HEK293 (cell line): ENCODE data around the gene ANTXRL.
"Not testable (repeated sequence)": the region's sequence is repeated elsewhere in the genome, so short reads cannot be mapped to it uniquely, and the experiment has no call there.

ENCODE experiments used
- CTCF ChIA-PET: fragments of 350-600 bp; formaldehyde crosslinking; extraction: SDS; loops from one replicate; lab custom pipeline; 2021; ENCODE audit warnings: antibody characterized with exemption; lab: Yijun Ruan, JAX
- POLR2A ChIA-PET: fragments of 300-600 bp; formaldehyde crosslinking; extraction: SDS; loops from one replicate; lab custom pipeline; 2020; ENCODE audit warnings: antibody characterized with exemption, inconsistent platforms; lab: Yijun Ruan, JAX
- H3K27ac ChIP-seq: fragments of 200-500 bp; sonication (Bioruptor generic); 2 replicates; pipeline ENCODE4 v1.5.1; 2014; ENCODE audit warnings: low read depth, low read length, control low read depth, inconsistent platforms; ENCODE audit errors: extremely low read depth
- H3K36me3 ChIP-seq, 2 experiments: fragments of 200-500 bp in 1 of 2; sonication (Bioruptor generic) in 1 of 2; 1 replicate in 1 of 2; 2 replicates in 1 of 2; pipeline ENCODE4 v1.5.1; 2014 to 2017; ENCODE audit warnings: inconsistent platforms in 2 of 2, low read length in 2 of 2; ENCODE audit not compliant: control insufficient read depth in 2 of 2, insufficient read depth in 1 of 2
- H3K4me1 ChIP-seq: fragments of 200-500 bp; sonication (Bioruptor generic); 2 replicates; pipeline ENCODE4 v1.5.1; 2014; ENCODE audit warnings: mild to moderate bottlenecking, low read length, inconsistent platforms; ENCODE audit not compliant: control insufficient read depth, insufficient read depth
- H3K4me3 ChIP-seq: 2 replicates; pipeline ENCODE4 v1.5.1; 2011; ENCODE audit warnings: low read depth, mild to moderate bottlenecking, control low read depth, low read length, moderate library complexity
- H3K9me3 ChIP-seq: fragments of 200-500 bp; sonication (Bioruptor generic); 2 replicates; pipeline ENCODE4 v1.5.1; 2014; ENCODE audit warnings: low read depth, low read length, inconsistent platforms; ENCODE audit not compliant: control insufficient read depth, insufficient read depth
- BCL11A ChIP-seq: fragments of 450-650 bp; formaldehyde crosslinking; IDR thresholded peaks from 2 replicates; pipeline ENCODE4 v1.5.1; 2016; ENCODE audit warnings: low read depth, missing biosample characterization, missing genetic modification characterization
- HOXC10 ChIP-seq: sonication (generic); formaldehyde crosslinking; IDR thresholded peaks from 2 replicates; pipeline ENCODE4 v1.8.1; 2023; ENCODE audit warnings: mild to moderate bottlenecking, missing genetic modification reagents
- KLF9 ChIP-seq: fragments of 450-650 bp; formaldehyde crosslinking; IDR thresholded peaks from 2 replicates; pipeline ENCODE4 v1.5.1; 2016; ENCODE audit warnings: missing biosample characterization, missing genetic modification characterization, low read depth
- PRDM1 ChIP-seq: fragments of 450-650 bp; formaldehyde crosslinking; IDR thresholded peaks from 2 replicates; pipeline ENCODE4; 2016; ENCODE audit warnings: missing biosample characterization, missing genetic modification characterization
- ZNF157 ChIP-seq: fragments of 450-650 bp; formaldehyde crosslinking; IDR thresholded peaks from 2 replicates; pipeline ENCODE4 v1.5.1; 2016; ENCODE audit warnings: missing biosample characterization, missing genetic modification characterization
- ZNF248 ChIP-seq: fragments of 450-650 bp; formaldehyde crosslinking; IDR thresholded peaks from 2 replicates; pipeline ENCODE4 v1.5.1; 2017; ENCODE audit warnings: missing biosample characterization, missing genetic modification characterization
- ZNF529 ChIP-seq: fragments of 450-650 bp; formaldehyde crosslinking; IDR thresholded peaks from 2 replicates; pipeline ENCODE4 v1.5.1; 2017; ENCODE audit warnings: missing genetic modification characterization, missing biosample characterization; ENCODE audit not compliant: insufficient replicate concordance
- ZNF530 ChIP-seq: fragments of 450-650 bp; formaldehyde crosslinking; IDR thresholded peaks from 2 replicates; pipeline ENCODE4 v1.5.1; 2016; ENCODE audit warnings: low read depth, missing biosample characterization, missing genetic modification characterization
- ZNF626 ChIP-seq: fragments of 450-650 bp; sonication (Bioruptor Pico); formaldehyde crosslinking; IDR thresholded peaks from 2 replicates; pipeline ENCODE4 v1.5.1; 2018; ENCODE audit warnings: missing biosample characterization, missing genetic modification characterization, inconsistent platforms
- ZNF654 ChIP-seq: fragments of 450-650 bp; formaldehyde crosslinking; IDR thresholded peaks from 2 replicates; pipeline ENCODE4 v1.5.1; 2016; ENCODE audit warnings: low read depth, missing biosample characterization, missing genetic modification characterization
- ZNF768 ChIP-seq: fragments of 450-650 bp; formaldehyde crosslinking; IDR thresholded peaks from 2 replicates; pipeline ENCODE4 v1.5.1; 2018; ENCODE audit warnings: missing biosample characterization, mild to moderate bottlenecking, missing genetic modification characterization
- ZNF776 ChIP-seq: fragments of 450-650 bp; formaldehyde crosslinking; IDR thresholded peaks from 2 replicates; pipeline ENCODE4 v1.5.0; 2017; ENCODE audit warnings: missing biosample characterization, missing genetic modification characterization, borderline replicate concordance
- ZNF843 ChIP-seq: fragments of 450-650 bp; formaldehyde crosslinking; IDR thresholded peaks from 2 replicates; pipeline ENCODE4 v1.5.1; 2016; ENCODE audit warnings: missing biosample characterization, missing genetic modification characterization
- ZXDB ChIP-seq: fragments of 450-650 bp; formaldehyde crosslinking; IDR thresholded peaks from 2 replicates; pipeline ENCODE4 v1.5.1; 2016; ENCODE audit warnings: missing biosample characterization, missing genetic modification characterization
- TF ChIP-seq, protein P1 (sequence below): fragments of 450-650 bp; formaldehyde crosslinking; IDR thresholded peaks from 2 replicates; pipeline ENCODE4 v1.5.1; 2016; ENCODE audit warnings: missing biosample characterization, missing genetic modification characterization
- TF ChIP-seq, protein P2 (sequence below): fragments of 450-650 bp; formaldehyde crosslinking; IDR thresholded peaks from 2 replicates; pipeline ENCODE4 v1.5.1; 2017; ENCODE audit warnings: missing biosample characterization, mild to moderate bottlenecking, missing genetic modification characterization, moderate library complexity
- TF ChIP-seq, protein P3 (sequence below): fragments of 450-650 bp; formaldehyde crosslinking; IDR thresholded peaks from 2 replicates; pipeline ENCODE4 v1.5.1; 2016; ENCODE audit warnings: missing biosample characterization, missing genetic modification characterization
- TF ChIP-seq, protein P4 (sequence below): fragments of 450-650 bp; formaldehyde crosslinking; IDR thresholded peaks from 2 replicates; pipeline ENCODE4 v1.5.1; 2017; ENCODE audit warnings: missing biosample characterization, missing genetic modification characterization

ANTXRL gene

DNA sequence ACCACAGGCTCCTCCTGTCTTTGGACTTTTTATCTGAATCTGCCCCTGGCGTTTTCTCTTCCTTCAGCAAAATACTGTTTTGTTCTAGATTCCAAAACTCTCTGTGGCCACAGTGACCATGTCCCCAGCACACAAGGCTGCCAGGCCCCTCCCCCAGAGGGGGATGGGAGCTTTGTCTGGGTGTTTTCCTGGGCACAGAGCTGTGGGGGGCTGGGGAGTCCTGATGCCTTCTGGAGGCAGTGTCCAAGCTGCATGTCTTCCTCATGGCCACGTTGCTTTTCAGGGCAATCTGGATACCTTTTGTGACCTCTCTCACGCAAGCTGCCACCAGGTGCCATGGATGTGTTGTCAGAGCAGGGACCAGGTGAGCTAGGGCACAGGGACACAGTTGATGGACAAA lies 26.2 kb downstream of the ANTXRL start:
- ChIA-PET POLR2A (no interaction called here), CTCF (no interaction called here)
- H3K4me3 ChIP-seq, result no peak overlapping the region
- H3K4me1 ChIP-seq, result no peaks in the 10 kb centered on the region
- H3K36me3 ChIP-seq, result no peaks in the 10 kb centered on the region
- no peaks in the 10 kb centered on the region for H3K9me3 ChIP-seq
- TF ChIP-seq KLF9 (tag by site-specific recombination) (no peak), ZNF768 (tag by site-specific recombination) (no peak), PRDM1 (tag by site-specific recombination) (no peak)
- H3K27ac ChIP-seq, result no peak overlapping the region

DNA sequence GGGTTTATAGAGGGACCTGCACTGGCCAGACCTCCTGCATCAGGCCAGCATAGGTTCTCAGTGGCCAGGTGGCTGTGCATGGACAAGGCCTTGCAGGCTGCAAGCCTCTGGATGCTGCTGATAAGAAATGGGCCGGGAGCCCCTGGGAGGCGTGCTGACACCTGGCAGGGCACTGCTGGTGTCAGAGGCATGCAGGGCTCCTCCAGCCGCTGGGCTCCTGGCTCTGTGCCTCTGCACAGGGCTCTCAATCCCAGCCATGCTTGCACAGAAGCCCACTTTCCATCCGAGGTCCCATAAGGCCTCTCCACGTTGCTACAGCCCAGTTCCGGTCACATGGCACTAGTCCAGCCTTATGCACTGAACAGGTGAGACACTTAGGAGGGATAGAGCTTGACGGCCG lies 27.3 kb downstream of the ANTXRL start:
- no peak for TF ChIP-seq ZNF157 (tag by site-specific recombination)
- no peak for TF ChIP-seq BCL11A
- TF ChIP-seq ZNF626 (tag by site-specific recombination), result no peak
- TF ChIP-seq ZNF654, result no peak
- no peak for TF ChIP-seq KLF9 (tag by site-specific recombination)
- no peak for TF ChIP-seq ZNF248 (tag by site-specific recombination)
- TF ChIP-seq ZNF776, result no peak
- no peak for TF ChIP-seq HOXC10
- TF ChIP-seq, all 188 proteins: peak for 0
- POLR2A ChIA-PET, result no interaction called here
- Histone ChIP-seq H3K27ac (no peak overlapping the region), H3K4me3 (no peak overlapping the region), H3K4me1 (no peaks in the 10 kb centered on the region), H3K9me3 (no peaks in the 10 kb centered on the region), H3K36me3 (no peaks in the 10 kb centered on the region)
- CTCF ChIA-PET, result no interaction called here

DNA sequence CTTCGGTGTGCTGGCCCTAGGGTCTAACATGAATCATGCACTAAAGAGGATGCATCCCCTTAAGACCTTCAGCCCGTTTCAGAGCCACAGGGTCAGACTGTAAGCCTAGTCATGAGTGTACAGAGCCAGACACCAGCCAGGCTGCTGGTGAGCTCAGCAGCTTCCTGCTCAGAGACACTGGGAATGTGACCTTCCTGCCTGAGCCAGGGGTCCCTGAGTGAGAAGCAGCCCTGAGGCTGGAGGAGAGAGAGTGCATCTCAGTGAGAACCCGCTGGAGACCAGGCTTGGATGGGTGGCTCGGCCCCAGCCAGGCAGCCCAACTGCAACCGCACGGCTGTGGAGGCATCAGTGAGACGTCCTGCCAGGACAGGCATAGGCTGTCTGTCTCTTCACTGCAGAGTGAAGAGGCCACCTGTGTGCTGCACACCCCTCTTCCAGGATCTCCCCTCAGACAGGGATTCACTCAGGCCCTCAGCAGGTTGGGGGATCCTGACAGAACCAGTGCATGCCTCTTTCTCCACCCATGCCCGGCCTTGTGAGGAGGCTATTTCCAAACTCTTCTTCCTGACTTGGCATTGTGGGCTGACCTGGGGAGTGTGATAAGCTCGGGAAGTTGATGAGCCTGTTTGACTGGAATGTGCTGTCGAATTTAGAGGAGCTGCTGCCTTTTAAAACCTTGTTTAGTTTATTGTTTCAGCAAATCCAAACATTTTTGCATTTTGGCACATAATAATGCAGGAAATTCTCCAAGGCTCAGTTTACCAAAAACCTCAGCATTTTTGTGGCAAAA lies 28.5 kb downstream of the ANTXRL start:
- POLR2A ChIA-PET, H3K4me1 ChIP-seq, H3K4me3 ChIP-seq, H3K27ac ChIP-seq, H3K36me3 ChIP-seq, CTCF ChIA-PET, H3K9me3 ChIP-seq: not testable (repeated sequence)

DNA sequence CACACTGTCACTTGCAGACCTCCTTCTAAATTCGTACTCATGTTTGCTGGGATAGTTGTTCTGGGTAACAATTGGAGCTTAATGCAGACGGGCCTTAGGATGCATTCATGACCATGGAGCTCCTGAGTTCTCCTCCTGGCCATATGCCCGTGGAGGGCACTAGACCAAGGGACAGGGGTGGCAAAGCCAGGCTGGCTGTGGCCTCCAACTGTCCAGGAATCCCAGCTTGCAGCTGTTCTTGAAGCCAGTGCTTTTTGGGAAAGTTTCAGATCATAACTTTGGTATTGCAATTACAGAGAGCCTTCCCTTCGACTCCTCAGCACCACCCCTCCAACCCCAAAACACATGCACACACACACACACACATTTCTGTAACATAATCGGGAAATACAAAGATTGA lies 30.6 kb downstream of the ANTXRL start:
- H3K36me3 ChIP-seq, result no peaks in the 10 kb centered on the region
- no peaks in the 10 kb centered on the region for H3K4me1 ChIP-seq
- no peaks in the 10 kb centered on the region for H3K9me3 ChIP-seq
- H3K4me3 ChIP-seq, result no peak overlapping the region
- POLR2A ChIA-PET, result no interaction called here
- H3K27ac ChIP-seq, result no peak overlapping the region
- CTCF ChIA-PET, result interaction anchor here (1.3 kb wide), 1 partner anchor 88 kb away, joined by 3 read pairs; no protein-coding TSS in a partner anchor
- no peak for TF ChIP-seq ZNF843
- TF ChIP-seq, protein P1, sequence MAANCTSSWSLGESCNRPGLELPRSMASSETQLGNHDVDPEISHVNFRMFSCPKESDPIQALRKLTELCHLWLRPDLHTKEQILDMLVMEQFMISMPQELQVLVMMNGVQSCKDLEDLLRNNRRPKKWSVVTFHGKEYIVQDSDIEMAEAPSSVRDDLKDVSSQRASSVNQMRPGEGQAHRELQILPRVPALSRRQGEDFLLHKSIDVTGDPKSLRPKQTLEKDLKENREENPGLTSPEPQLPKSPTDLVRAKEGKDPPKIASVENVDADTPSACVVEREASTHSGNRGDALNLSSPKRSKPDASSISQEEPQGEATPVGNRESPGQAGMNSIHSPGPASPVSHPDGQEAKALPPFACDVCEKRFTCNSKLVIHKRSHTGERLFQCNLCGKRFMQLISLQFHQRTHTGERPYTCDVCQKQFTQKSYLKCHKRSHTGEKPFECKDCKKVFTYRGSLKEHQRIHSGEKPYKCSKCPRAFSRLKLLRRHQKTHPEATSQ (tag by site-specific recombination), result no peak

DNA sequence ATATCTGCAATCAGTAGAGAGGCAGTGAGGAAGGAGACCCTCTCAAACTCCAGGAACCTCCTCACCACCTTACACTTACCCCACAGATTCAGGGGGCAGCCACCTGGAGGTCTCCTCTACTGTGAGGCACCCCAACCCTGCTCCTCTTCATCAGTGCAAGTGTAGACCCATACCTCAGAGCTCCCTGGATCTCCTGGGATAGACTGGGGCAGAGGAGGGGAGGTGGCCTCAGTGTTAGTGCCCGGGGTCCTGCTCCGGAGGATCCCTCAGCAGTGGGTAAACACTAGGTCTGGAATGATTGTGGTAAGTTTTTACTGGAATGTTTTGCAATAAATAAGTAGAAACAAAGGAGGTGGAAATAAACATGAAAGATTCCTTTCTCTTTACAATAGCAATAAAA lies 31.1 kb downstream of the ANTXRL start:
- Histone ChIP-seq H3K27ac (no peak overlapping the region), H3K36me3 (no peaks in the 10 kb centered on the region), H3K4me1 (no peaks in the 10 kb centered on the region), H3K9me3 (no peaks in the 10 kb centered on the region), H3K4me3 (no peak overlapping the region)
- ChIA-PET CTCF (interaction anchor here (0.6 to 1.3 kb wide), 2 partner anchors 21 to 88 kb away, joined by 3 to 4 read pairs; no protein-coding TSS in a partner anchor), POLR2A (no interaction called here)
- TF ChIP-seq, protein P2, sequence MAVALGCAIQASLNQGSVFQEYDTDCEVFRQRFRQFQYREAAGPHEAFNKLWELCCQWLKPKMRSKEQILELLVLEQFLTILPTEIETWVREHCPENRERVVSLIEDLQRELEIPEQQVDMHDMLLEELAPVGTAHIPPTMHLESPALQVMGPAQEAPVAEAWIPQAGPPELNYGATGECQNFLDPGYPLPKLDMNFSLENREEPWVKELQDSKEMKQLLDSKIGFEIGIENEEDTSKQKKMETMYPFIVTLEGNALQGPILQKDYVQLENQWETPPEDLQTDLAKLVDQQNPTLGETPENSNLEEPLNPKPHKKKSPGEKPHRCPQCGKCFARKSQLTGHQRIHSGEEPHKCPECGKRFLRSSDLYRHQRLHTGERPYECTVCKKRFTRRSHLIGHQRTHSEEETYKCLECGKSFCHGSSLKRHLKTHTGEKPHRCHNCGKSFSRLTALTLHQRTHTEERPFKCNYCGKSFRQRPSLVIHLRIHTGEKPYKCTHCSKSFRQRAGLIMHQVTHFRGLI (tag by site-specific recombination), result no peak
- no peak for TF ChIP-seq ZNF529 (tag by site-specific recombination)
- no peak for TF ChIP-seq ZXDB
- TF ChIP-seq, protein P3, sequence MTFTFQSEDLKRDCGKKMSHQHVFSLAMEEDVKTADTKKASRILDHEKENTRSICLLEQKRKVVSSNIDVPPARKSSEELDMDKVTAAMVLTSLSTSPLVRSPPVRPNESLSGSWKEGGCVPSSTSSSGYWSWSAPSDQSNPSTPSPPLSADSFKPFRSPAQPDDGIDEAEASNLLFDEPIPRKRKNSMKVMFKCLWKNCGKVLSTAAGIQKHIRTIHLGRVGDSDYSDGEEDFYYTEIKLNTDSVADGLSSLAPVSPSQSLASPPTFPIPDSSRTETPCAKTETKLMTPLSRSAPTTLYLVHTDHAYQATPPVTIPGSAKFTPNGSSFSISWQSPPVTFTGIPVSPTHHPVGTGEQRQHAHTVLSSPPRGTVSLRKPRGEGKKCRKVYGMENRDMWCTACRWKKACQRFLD (tag by site-specific recombination), result no peak
- no peak for TF ChIP-seq ZNF530 (tag by site-specific recombination)
- TF ChIP-seq, protein P4, sequence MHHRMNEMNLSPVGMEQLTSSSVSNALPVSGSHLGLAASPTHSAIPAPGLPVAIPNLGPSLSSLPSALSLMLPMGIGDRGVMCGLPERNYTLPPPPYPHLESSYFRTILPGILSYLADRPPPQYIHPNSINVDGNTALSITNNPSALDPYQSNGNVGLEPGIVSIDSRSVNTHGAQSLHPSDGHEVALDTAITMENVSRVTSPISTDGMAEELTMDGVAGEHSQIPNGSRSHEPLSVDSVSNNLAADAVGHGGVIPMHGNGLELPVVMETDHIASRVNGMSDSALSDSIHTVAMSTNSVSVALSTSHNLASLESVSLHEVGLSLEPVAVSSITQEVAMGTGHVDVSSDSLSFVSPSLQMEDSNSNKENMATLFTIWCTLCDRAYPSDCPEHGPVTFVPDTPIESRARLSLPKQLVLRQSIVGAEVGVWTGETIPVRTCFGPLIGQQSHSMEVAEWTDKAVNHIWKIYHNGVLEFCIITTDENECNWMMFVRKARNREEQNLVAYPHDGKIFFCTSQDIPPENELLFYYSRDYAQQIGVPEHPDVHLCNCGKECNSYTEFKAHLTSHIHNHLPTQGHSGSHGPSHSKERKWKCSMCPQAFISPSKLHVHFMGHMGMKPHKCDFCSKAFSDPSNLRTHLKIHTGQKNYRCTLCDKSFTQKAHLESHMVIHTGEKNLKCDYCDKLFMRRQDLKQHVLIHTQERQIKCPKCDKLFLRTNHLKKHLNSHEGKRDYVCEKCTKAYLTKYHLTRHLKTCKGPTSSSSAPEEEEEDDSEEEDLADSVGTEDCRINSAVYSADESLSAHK (tag by site-specific recombination), result no peak
